DMS153 (cell line): ENCODE results near the gene TOX2.

ENCODE experiments used
- DNase-seq: peaks from one replicate; lab custom pipeline; 2025; lab: John Stamatoyannopoulos, UW

The TOX2 gene

DNA sequence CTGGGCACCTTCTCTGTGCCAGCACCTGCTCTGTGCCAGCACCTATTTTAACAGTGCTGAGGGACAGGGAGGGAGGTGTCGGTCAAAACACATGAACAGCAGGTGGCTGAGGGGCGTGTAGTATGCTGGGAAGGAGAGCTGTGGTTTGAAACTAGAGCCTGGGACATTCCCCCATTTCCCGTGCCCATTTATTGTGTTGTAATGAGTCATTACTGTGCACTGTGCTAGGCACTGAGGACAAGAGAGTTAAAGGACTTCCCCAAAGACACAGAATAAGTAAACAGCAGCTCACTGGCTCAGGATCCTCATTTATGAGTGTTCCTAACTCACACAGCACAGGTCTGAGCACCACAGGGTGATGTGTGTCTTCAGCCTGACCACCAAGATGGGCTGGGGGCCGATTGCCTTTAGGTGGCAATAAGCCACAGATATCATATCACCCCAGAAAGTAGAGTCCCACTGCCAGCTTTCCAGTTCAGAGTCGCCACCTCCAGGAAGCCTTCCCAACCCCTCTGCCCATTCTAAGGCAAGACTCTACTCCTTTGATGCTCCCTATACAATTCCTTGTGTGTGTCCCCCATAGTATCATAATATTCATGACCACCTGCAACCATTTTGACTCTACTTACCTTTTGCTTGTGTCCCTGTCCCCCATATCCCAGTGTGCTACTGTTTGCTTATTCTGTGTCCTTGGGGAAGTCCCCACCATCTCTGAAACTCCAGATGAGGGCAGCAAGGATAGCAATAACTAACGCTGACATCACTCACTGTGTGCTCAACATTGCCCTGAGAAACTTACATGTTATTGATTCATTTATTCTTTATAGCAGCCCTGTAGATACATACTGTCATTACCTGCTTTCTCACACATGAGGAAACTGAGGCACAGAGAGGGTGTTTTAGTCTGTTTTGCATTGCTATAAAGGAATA, 87.3 kb downstream of the TOX2 start:
- no peak for DNase-seq

DNA sequence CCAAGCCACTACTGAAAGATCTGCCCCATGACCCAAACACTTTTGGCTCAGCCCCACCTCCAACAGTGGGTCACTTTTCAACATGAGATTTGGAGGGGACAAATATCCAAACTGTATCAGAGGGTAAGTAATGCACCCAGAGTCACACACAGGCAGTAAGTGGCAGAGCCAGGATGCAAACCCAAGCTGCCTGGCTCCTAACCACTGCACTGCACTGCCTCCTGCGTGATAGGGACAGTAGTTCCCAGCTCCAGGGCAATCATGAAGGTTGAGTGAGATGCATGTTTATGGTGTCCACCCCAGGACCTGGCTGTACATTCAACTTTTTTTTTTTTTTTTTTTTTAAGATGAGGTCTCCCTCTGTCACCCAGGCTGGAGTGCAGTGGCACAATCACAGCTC, 88.2 kb downstream of the TOX2 start:
- no peak for DNase-seq

DNA sequence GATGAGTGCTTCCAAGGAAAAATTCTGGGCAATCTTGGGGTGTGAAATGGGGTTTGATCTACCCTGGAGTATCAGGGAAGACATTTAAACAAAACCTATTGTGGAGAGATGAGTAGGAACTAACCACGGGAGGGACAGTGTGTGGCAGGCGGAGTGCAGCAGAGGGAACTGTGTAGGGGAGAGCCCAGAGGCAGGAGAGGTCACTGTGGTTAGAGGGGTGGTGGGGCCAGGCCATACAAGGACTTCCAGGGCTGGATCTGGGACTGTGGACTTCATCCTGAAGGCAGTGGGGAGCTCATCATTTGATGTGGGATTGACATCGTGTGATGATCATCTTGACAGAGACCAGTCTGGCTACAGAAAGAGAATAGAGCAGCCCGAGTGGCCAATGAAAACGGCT, 89.0 kb downstream of the TOX2 start:
- DNase-seq: no peak

DNA sequence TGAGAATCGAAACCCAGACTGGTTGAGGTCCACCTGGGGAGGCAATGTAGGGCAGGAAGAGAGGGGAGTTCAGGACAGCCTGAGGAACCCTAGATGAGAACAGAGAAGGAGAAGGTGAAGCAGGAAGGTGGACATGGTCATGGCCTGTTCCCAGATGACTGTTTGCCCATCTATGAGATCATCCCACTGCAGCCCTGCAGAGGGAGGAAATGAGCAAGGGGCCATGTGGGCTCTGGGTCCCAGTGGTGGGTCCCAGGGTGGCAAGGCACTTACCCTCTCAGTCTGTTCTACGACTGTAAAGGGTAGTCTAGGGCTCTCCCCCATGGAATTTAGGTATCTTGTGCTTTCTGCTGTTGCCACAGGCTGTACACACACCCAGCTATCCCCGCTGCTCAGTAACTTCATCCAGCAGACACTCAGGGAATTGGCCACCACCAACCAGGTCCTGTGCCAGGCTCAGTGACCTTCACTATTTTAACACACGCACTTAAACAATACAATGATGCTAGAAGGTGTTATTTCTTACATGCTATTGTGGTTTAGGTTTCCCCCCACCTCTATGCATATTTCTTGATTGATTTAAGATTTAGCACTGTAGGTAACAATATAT, 89.8 kb downstream of the TOX2 start:
- no peak for DNase-seq

DNA sequence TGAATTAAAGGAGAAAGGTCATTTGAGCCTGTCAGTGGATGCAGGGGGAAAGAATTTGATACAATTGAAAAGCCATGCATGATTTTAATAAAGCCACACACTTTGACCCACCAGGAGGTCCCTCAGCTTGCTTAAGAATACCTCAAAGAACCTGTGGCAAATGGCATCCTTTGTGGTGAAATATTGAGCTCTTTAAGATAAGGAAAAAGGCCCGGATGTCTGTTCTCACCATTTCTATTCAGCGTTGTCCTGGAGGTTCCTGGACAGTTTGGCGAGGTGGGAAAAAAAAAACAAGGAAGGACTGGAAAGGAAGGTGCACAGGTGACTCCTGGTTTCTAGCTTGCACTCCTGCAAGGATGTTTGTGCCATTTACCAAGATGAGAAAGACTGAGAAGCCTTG, 91.0 kb downstream of the TOX2 start:
- no peak for DNase-seq

DNA sequence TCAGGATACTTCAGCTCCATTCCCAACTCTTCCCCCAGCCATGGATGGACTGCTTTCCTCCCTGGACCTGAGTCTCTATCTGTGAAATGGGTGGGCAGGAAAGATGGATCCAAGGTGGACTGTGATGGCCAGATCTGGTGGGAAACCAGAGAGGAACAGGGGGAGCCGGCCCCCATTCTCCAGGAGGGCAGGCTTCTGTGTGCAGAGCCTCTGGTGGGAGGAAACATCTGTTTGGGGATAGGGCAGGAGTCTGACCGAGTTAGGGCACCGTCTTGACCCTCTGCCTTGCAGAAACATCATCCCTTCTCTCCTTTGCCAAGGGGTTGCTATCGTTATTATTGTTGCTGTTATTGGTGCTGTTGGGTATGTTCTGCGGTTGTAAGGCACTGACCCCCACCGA, 91.5 kb downstream of the TOX2 start:
- no peak for DNase-seq

DNA sequence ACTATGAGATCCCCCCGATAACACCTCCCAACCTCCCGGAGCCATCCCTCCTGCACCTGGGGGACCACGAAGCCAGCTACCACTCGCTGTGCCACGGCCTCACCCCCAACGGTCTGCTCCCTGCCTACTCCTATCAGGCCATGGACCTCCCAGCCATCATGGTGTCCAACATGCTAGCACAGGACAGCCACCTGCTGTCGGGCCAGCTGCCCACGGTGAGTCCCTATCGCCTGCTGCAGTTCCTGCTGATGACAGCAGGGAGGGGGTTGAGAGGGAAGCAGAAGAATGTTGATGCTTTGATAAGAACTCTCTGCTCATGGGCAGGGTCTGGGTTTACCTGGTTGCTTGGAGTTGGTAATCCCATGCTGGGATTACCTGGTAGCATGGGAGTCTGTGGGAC, 91.9 kb downstream of the TOX2 start:
- DNase-seq: no peak

DNA sequence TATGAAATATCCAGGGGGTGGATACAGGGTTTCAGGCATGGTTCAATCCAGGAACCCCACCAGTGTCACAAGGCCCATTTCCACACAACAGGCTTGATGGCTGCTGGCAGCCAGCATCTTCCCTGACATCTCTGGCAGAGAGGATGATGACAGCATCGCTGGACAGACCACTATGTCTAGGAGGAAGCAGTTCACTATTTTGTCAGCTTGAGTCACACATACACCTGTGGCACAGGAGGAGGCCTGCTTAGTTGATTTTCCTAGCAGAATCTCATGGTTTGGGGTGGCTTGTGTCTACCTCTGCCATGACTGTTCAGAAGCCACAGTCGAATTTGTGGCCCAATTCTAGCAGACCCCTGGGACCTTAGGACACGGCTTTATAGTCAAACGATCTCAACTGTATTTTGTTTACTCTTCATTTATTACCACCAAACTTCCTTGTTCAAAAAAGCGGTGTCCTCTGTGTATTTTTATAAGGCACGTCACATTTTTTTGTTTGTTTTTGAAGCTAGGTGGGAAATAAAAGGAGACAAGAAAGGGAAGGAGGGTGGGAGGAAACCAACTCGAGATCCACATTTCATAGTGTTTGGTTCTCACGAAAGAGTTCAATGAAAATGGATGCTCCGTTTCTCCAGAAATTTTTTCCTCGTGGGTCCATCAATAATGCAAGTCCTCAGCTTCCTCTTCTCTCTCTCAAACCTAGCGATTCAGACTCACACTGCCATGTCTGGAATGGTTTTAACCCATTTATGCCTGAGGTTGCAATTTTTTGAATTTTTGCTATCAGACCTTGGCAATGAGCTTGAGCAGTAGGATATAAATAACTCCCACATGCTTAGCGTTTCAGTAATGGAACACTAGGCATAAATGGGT, 94.4 kb downstream of the TOX2 start:
- DNase-seq: peak; percentile 89

DNA sequence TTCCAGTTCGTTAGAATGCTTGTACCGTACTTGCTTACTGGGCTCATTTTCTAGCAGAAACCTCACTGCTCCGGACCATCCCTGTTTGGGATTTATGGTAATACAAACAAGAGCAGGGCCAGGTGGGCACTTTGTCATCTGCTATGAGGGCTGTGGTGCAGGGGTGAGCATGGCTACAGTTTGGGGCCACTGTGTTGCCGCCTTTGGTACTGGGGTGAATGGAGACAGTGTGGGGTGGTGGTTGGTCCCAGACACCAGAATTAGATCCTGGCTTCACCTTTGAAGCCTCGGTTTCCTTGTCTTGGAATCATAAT, 95.0 kb downstream of the TOX2 start:
- no peak for DNase-seq

DNA sequence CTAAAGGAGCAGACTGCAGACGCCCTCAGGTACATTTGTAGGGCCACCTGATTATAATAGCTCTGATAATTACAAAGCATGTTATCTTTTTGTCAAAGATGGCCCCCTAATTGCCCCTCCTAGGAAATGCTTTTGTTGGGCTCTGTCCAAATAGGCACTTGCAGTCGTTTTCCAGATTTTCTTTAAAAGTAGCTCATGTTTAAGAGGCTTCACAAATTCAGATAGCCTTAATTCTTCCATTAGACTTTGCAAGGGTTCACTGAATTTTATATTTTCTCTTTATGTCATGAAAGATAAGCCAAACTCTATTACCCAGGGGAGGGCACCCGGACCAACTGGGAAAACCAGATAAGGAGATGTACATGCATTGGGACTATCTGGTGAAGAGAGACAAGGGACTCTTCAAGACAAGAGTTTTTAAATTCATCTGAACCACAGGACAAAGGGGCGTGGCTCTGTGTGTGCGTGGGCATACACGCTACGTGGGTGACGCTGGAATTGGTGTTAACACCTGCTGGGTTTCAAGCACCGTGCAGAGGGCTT, 95.6 kb downstream of the TOX2 start:
- no peak for DNase-seq

DNA sequence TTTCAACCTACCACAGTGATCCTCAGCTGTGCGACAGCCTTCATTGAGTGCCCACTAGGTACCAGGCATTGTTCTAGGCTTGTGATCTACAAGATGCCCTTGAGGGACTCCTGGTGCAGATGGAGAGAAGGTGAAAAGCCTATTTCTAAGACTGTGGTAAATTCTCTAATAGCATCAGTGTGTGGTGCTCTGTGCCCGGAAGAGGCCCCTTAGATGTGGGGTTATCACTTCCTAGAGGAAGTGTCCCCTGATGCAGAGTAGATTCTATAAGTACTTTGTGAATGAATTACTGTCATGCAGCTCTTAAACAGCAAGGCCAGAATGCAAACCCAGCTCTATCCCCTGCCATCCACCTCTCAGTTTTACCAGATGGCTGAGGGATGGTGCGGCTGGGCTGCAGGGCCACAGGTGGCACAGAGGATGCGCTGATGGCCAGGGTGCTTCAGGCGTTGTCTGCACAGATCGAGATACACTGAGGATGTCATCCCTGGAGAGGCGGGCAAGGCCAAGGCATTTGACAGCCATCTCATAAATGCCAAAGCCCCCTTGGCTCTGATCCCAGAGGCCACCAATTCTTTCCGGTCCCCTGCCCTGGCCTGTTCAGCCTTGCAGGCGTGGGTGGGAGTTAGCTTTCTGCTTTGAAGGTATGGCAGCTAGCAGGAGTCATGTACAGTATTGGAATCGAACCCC, 96.7 kb downstream of the TOX2 start:
- no peak for DNase-seq

DNA sequence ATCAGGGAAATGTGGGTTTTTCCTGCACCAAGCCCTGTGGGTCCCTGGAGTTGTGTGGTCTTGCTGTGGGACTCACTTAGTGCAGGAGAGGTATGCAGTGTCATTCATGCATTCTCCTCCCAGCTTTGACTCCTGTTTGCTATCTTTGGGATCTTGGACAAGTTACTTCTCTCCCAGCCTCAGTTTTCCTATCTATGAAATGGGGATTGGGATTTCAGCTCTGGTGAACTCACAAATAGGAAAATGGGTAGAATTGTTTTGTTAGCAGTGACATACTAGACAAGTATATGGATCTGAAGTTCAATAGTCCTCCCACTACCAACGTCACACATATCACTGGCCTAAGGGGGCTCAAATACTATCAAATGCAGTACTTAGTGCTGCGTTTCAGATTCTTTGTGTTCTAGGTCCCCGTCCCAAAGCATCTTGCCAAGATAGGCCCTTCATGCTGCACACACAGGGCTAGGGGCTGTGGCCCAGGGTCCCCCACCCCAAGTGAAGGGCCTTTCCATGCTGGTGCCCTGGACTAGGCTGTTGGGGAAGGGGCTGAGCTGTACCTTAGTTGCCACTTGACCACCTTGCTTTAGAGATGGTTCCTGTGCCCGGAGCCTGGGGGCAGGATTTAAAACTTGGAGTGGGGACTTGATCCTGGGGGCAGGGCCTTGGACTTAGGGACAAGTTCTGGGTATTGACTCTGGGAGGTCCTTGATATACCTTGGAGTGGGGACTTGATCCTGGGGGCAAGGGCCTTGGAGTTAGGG, 98.0 kb downstream of the TOX2 start:
- no peak for DNase-seq

DNA sequence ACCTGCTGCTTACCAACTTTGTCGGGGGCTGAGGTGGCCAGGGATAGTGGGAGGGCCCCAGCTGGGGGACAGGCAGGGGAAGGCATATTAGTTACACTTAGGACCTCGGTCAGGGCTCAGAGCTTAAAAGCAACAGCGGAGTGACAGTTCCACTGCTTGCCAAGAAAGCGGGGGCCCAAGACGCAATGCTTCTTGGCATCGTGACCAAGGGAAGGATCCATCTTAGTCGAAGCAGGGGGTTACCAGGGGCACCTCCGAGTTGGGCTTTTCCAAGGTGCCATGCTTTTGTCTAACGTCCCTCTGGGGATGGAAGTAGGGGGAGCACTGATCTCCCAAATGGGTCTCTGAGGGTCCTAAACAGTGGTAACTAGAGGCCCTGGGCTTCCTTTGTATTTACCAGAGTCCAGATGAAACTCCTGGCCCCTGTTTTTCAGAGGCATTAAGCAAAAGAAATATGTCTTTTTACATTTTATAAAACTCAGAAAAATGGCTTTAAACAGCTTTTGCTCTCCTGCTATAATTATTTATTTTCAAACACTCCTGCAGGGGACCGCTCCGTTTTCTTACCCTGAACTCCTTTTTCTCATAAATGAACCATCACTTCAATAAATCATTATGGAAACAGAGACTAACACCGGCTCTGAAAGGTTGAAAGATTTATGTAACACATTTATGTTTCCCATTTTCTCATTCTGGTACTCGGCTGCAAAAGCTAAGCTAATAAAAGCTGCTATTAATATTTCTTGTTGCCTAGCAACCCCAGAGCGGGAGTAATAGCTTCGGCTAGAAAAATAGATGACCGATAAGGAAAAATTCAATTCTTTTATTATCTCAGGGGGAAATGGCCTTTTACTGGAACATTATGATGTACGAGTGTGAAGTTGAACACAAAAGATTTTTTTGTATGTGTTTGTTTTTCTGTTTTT, 100.4 kb downstream of the TOX2 start:
- DNase-seq: peak; percentile 22

DNA sequence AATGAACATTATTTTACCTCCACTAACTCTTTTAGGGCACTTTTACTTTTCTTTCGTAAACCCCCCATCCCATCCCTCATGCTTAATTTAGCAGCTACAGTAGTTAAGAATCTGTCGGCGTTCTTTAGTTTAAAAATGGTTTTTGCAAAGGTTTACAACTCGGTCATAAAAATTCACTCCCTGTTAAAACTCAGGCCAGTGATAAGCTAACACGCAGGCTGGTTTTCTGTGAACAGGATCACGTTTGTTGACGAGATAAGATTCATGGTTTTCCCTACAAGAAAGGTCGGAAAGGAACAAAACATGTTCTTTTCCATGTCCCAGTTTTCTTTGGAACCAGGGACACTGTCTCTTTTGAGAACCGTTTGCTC, 101.1 kb downstream of the TOX2 start:
- DNase-seq: no peak

DNA sequence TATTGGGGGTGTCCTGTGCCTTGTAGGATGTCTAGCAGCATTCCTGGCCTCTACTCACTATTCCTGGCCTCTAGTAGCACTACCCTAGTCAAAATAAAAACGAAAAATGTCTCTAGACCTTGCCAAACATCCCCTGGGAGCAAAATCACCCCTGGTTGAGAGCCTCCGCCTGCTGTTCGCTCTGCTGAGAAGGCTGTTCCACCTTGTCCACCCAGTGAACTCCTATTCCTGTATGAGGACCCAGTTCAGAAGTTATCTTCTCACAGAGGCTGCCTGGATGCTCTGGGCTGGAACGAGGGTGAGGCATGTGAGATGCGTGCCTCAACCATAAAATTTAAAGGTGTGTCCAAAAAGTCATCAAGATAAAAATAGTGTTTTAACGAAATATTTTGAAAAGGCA, 101.9 kb downstream of the TOX2 start:
- no peak for DNase-seq

DNA sequence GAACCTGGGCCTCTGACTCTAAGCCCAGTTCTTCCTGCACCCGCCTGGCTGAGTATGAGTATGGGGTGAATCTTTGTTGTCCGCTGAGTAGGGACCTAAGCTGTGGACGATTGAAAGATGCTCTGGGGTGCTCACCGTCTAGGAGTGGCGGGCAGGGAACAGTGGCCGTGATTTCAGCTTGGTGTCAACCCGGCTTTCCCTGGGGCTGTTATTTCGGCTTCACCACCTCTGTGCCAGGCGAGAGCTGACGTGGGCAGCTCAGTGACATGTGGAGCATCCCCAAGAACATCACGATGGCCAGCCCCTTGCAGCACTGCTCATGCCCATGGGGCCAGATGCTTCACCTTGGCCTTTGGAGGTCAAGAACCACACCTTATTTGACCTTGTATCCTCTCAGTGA, 102.6 kb downstream of the TOX2 start:
- no peak for DNase-seq

DNA sequence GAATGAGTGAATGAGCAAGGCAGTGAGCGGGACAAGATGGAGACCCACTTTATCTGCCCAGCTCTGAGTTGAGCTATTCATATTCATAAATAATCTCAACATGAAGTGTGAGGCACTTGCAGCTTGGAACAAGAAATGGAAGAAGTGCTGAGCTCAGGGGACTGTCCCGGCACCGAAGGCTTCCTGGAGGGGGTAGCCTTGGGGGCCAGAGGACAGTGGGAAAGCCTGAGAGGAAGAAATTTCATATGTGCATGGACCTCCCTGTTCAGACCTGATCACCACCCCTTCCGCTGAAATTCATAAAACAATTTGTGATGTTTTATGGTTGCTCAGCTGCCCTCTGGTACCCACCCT, 103.2 kb downstream of the TOX2 start:
- DNase-seq: no peak

DNA sequence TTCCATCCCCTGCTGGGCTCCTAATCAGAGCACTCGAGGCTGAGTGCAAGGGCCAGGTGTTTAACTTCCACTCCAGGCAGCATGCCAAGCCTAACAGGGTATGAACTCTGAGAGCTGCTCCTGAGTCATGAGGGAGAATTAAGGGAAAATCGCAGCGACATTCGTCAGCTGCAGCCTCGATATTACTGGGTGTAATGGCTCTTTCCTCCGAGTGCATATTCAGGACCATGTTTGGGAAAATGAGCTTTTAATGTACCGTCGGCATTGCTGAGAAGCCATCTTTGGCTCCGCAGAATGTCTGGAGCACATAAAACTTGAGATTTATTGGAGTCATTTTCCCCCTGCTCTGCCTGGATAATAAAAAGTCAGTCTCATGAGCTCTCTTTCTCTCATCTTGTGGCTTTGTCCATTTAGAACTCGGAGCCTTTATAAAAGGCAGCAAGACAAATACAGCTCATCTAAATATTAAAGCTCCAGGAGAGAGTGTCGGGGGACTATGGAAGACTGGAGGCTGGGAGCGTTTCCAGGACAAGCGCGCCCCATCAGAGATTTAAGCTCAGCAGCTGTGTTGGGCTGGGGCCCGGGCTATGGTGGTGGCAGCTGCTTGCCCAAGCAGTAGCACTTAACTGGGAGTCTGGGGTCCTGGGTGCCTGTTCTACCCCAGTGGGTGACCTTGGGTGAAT, 103.7 kb downstream of the TOX2 start:
- peak; percentile 98 for DNase-seq

DNA sequence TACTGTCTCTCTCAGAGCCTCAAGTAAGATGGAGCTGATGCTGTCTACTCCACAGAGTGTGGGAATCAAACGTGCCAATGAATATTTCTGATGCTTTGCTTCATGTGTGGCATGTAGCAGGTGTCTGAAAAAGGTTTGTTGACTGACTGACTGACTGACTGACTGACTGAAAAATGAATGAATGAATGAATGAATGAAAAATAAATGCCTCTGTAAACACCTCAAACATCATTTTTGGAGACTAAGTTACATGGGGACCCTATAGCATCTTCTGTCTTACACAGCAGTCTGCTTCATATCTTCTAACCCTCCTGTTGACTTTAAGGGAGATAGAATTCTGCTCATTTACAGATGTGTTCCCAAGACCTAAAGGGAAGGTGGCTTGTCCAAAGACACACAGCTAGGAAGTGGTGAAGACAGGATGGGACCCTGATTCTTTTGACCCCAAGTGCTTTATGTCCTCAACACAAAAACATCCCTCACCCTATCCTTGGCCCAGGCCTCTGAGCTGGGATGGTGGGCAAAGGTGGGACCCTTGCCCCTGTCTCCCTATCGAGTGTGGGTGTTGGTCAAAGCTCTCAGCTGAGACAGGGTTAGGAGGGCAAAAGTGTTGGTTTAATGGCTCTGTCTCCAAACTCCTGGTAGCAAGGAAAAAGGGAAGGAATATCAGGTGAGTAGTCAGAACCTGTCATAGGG, 104.4 kb downstream of the TOX2 start:
- no peak for DNase-seq
